Neutrophil (primary cell): ENCODE results near the gene NRG3.

Experiments used
- H3K27ac ChIP-seq: fragments of 200-600 bp; sonication (generic); 2 replicates; pipeline ENCODE4 v1.5.1; 2016; ENCODE audit warnings: mild to moderate bottlenecking, moderate library complexity
- H3K27me3 ChIP-seq: fragments of 200-600 bp; sonication (generic); 2 replicates; pipeline ENCODE4 v1.6.0; 2016; ENCODE audit warnings: mild to moderate bottlenecking
- H3K36me3 ChIP-seq: fragments of 200-600 bp; sonication (generic); 2 replicates; pipeline ENCODE4 v1.5.1; 2017
- H3K4me1 ChIP-seq, 2 experiments: fragments of 200-600 bp in 1 of 2; sonication (generic) in 1 of 2; 1 replicate in 1 of 2; 2 replicates in 1 of 2; pipeline versions ENCODE4 v1.5.1 to v1.6.1; 2013 to 2016; ENCODE audit warnings: low read depth in 1 of 2, low read length in 1 of 2, mild to moderate bottlenecking in 1 of 2, moderate library complexity in 1 of 2; ENCODE audit not compliant: control insufficient read depth in 1 of 2, insufficient read depth in 1 of 2
- H3K4me3 ChIP-seq, 2 experiments: fragments of 200-600 bp in 1 of 2; sonication (generic) in 1 of 2; 1 replicate in 1 of 2; 2 replicates in 1 of 2; pipeline ENCODE4 v1.5.1; 2013 to 2016; ENCODE audit warnings: low read depth in 1 of 2, low read length in 1 of 2, mild to moderate bottlenecking in 1 of 2, moderate library complexity in 1 of 2
- H3K9me3 ChIP-seq: fragments of 200-600 bp; sonication (generic); 2 replicates; pipeline ENCODE4 v1.5.1; 2016
- CTCF ChIP-seq: fragments of 200-600 bp; sonication (generic); IDR thresholded peaks from 2 replicates; pipeline ENCODE4 v1.5.1; 2016; ENCODE audit warnings: antibody characterized with exemption

The NRG3 gene

GRCh38 chr10:81870472-81870871 is 4.5 kb upstream of the NRG3 start:
- Histone ChIP-seq H3K27ac (no peak overlapping the region), H3K4me1 (no peaks in the 10 kb centered on the region), H3K9me3 (no peaks in the 10 kb centered on the region), H3K4me3 (no peak overlapping the region), H3K27me3 (peaks cover 45% of the 10 kb centered on the region), H3K36me3 (no peaks in the 10 kb centered on the region)
- no peak for TF ChIP-seq CTCF

- no peak for TF ChIP-seq CTCF
- Histone ChIP-seq H3K4me3 (no peak overlapping the region), H3K27ac (no peak overlapping the region), H3K27me3 (peaks cover 55% of the 10 kb centered on the region), H3K9me3 (no peaks in the 10 kb centered on the region), H3K36me3 (no peaks in the 10 kb centered on the region), H3K4me1 (no peaks in the 10 kb centered on the region)
Observed at GRCh38 chr10:81871558-81871957, 3.4 kb upstream of the NRG3 start.

GRCh38 chr10:81872206-81872862 is 2.7 kb upstream of the NRG3 start:
- Histone ChIP-seq H3K9me3 (no peaks in the 10 kb centered on the region), H3K36me3 (no peaks in the 10 kb centered on the region), H3K4me1 (no peaks in the 10 kb centered on the region), H3K27me3 (peaks cover 63% of the 10 kb centered on the region), H3K27ac (no peak overlapping the region), H3K4me3 (no peak overlapping the region)
- TF ChIP-seq CTCF, result no peak

GRCh38 chr10:81873231-81873931 is 1.6 kb upstream of the NRG3 start:
- Histone ChIP-seq H3K27ac (no peak overlapping the region), H3K9me3 (no peaks in the 10 kb centered on the region), H3K4me3 (no peak overlapping the region), H3K27me3 (peaks cover 74% of the 10 kb centered on the region), H3K36me3 (no peaks in the 10 kb centered on the region), H3K4me1 (no peaks in the 10 kb centered on the region)
- no peak for TF ChIP-seq CTCF

GRCh38 chr10:81873932-81874816 is 820 bp upstream of the NRG3 start:
- H3K4me3 ChIP-seq, result no peak overlapping the region
- no peaks in the 10 kb centered on the region for H3K4me1 ChIP-seq
- no peaks in the 10 kb centered on the region for H3K36me3 ChIP-seq
- no peaks in the 10 kb centered on the region for H3K9me3 ChIP-seq
- H3K27ac ChIP-seq, result no peak overlapping the region
- peaks cover 82% of the 10 kb centered on the region for H3K27me3 ChIP-seq
- TF ChIP-seq CTCF, result no peak
